K562 (cell line): ENCODE measurements around the gene TEX51. TPM values are rescaled to one million over a fixed set of nuclear protein-coding genes. Genes with fewer than 3 reads are reported as not detected.

Experiments
- ATAC-seq: fragments of 200-7000 bp; cut with Tn5 transposase; 3 replicates; pipeline ENCODE4 v1.9.1; 2020; ENCODE audit warnings: moderate library complexity
- BruUV-seq: library from RNA; stranded (reverse); fragments of 400-500 nt; replicated peaks from 2 replicates; lab custom pipeline; 2021; lab: Mats Ljungman, UMichigan
- CTCF ChIA-PET: fragments of 300-600 bp; formaldehyde crosslinking; extraction: SDS; loops from one replicate; lab custom pipeline; 2021; ENCODE audit warnings: low intra/inter-chr PET ratio; lab: Yijun Ruan, JAX
- POLR2A ChIA-PET: fragments of 300-600, 350-650 bp; sonication (Branson Sonifier 250); formaldehyde crosslinking; extraction: SDS; loops from one replicate; lab custom pipeline; 2021; ENCODE audit warnings: antibody characterized with exemption, inconsistent platforms; lab: Yijun Ruan, JAX
- DNase-seq, 4 experiments: peaks; one replicate each; pipeline versions ENCODE4 v3.0.0 to v3.0.0-alpha.2; 2011 to 2018; ENCODE audit warnings: low spot score in 3 of 4, mixed read lengths in 3 of 4; ENCODE audit errors: extremely low read depth in 1 of 4
- FAIRE-seq: peaks from 2 replicates; lab custom pipeline; 2011; peaks lifted over from hg19 to GRCh38; lab: Jason Lieb, UNC
- H2AFZ ChIP-seq: 2 replicates; pipeline ENCODE4 v1.6.0; 2011; ENCODE audit warnings: low read depth, low read length, control low read depth, inconsistent platforms
- H3K27ac ChIP-seq: fragments of 200-600 bp; 3 replicates; pipeline ENCODE4 v1.8.0; 2011; ENCODE audit warnings: low read depth, mild to moderate bottlenecking, control low read depth, inconsistent platforms, low read length, moderate library complexity, mixed read lengths; ENCODE audit errors: extremely low read depth
- H3K27me3 ChIP-seq, 2 experiments: fragments of 300-600 bp in 1 of 2; 2 replicates in 1 of 2; 3 replicates in 1 of 2; pipeline versions ENCODE4 v1.6.0 to v1.8.0; 2011; ENCODE audit warnings: inconsistent platforms in 2 of 2, low read length in 2 of 2, mild to moderate bottlenecking in 1 of 2, mixed read lengths in 1 of 2, moderate library complexity in 1 of 2; ENCODE audit not compliant: control insufficient read depth in 2 of 2, insufficient read depth in 2 of 2
- H3K36me3 ChIP-seq: fragments of 300-600 bp; 3 replicates; pipeline ENCODE4 v1.8.0; 2011; ENCODE audit warnings: mild to moderate bottlenecking, low read length, inconsistent platforms; ENCODE audit not compliant: control insufficient read depth, insufficient read depth
- H3K4me1 ChIP-seq, 2 experiments: fragments of 200-600 bp in 1 of 2; replicated peaks in 1 of 2; 2 replicates in 1 of 2; 3 replicates in 1 of 2; pipeline versions ENCODE4 v1.5.1 to v1.8.0; 2011; ENCODE audit warnings: inconsistent platforms in 2 of 2, low read length in 2 of 2, mild to moderate bottlenecking in 1 of 2, mixed read lengths in 1 of 2, moderate library complexity in 1 of 2; ENCODE audit not compliant: control insufficient read depth in 2 of 2, insufficient read depth in 2 of 2
- H3K4me2 ChIP-seq: 2 replicates; pipeline ENCODE4 v1.6.1; 2011; ENCODE audit warnings: low read length, control low read depth, inconsistent platforms, mixed read lengths; ENCODE audit not compliant: insufficient read depth
- H3K4me3 ChIP-seq: fragments of 200-600 bp; sonication (generic), shearing (Covaris generic); 2 replicates; pipeline ENCODE4 v1.5.1; 2016; ENCODE audit warnings: control low read depth, inconsistent platforms
- H3K79me2 ChIP-seq: fragments of 200-600 bp; 3 replicates; pipeline ENCODE4 v1.8.0; 2011; ENCODE audit warnings: low read length, inconsistent platforms; ENCODE audit not compliant: control insufficient read depth, insufficient read depth
- H3K9ac ChIP-seq, 2 experiments: 2 replicates each; pipeline versions ENCODE4 v1.6.0 to v1.6.1; 2011; ENCODE audit warnings: low read depth in 2 of 2, low read length in 2 of 2, control low read depth in 1 of 2, inconsistent platforms in 1 of 2, mild to moderate bottlenecking in 1 of 2, mixed read lengths in 1 of 2; ENCODE audit not compliant: insufficient read depth in 1 of 2
- H3K9me1 ChIP-seq: one replicate; pipeline ENCODE4 v1.6.0; 2011; ENCODE audit warnings: inconsistent platforms, mild to moderate bottlenecking, low read length, moderate library complexity; ENCODE audit not compliant: control insufficient read depth, insufficient read depth
- H3K9me3 ChIP-seq: replicated peaks from 2 replicates; pipeline ENCODE4 v1.5.1; 2011; ENCODE audit warnings: low read depth, low read length, inconsistent platforms; ENCODE audit not compliant: control insufficient read depth, insufficient read depth
- H4K20me1 ChIP-seq: replicated peaks from 2 replicates; pipeline ENCODE4 v1.6.1; 2011; ENCODE audit warnings: low read length, inconsistent platforms, mixed read lengths; ENCODE audit not compliant: control insufficient read depth, insufficient read depth
- ARID3A ChIP-seq: IDR thresholded peaks from 2 replicates; pipeline ENCODE4 v1.6.1; 2012; ENCODE audit warnings: low read depth, low read length, improper control_type of control experiment, borderline replicate concordance
- ARID3B ChIP-seq: fragments of 250-450 bp; sonication (Bioruptor Pico); IDR thresholded peaks from 2 replicates; pipeline ENCODE4 v1.4.0; 2020; ENCODE audit warnings: borderline replicate concordance
- CAMTA2 ChIP-seq: fragments of 250-450 bp; sonication (Bioruptor Pico); conservative IDR thresholded peaks from 2 replicates; pipeline ENCODE4 v1.5.1; 2022
- CEBPB ChIP-seq: fragments of 450-650 bp; IDR thresholded peaks from 2 replicates; pipeline ENCODE4 v1.6.1; 2016; ENCODE audit warnings: missing genetic modification characterization, missing compliant biosample characterization
- GABPA ChIP-seq: fragments of 200-800 bp; sonication (Bioruptor generic); conservative IDR thresholded peaks from 2 replicates; pipeline ENCODE4 v1.6.1; 2016; ENCODE audit warnings: low read depth, missing genetic modification characterization, missing compliant biosample characterization
- GATAD2A ChIP-seq: fragments of 450-650 bp; IDR thresholded peaks from 2 replicates; pipeline ENCODE4 v1.6.1; 2017
- KDM5B ChIP-seq: fragments of 200-600 bp; sonication (generic); IDR thresholded peaks from 2 replicates; pipeline ENCODE4 v1.6.1; 2012; ENCODE audit warnings: low read depth, mild to moderate bottlenecking, moderate library complexity, low read length, control low read depth, inconsistent platforms; ENCODE audit not compliant: insufficient replicate concordance
- POLR3G ChIP-seq: IDR thresholded peaks from 2 replicates; pipeline ENCODE4 v1.6.1; 2011; ENCODE audit not compliant: insufficient read length, insufficient replicate concordance; ENCODE audit errors: extremely low read depth
- SMARCA5 ChIP-seq: fragments of 450-650 bp; IDR thresholded peaks from 2 replicates; pipeline ENCODE4 v1.6.1; 2016
- SP2 ChIP-seq: IDR thresholded peaks from 2 replicates; pipeline ENCODE4 v1.6.1; 2011; ENCODE audit warnings: mild to moderate bottlenecking, low read depth, low read length, moderate library complexity; ENCODE audit not compliant: poor library complexity, severe bottlenecking; ENCODE audit errors: extremely low read depth
- ZNF436 ChIP-seq: fragments of 250-450, 450-650 bp; sonication (Bioruptor Pico); formaldehyde crosslinking; IDR thresholded peaks from 2 replicates; pipeline ENCODE4 v1.7.0; 2020; ENCODE audit warnings: mild to moderate bottlenecking
- WGBS: fragments of 100-300 bp; shearing (Covaris generic); methylation state at CpG from one replicate; pipeline ENCODE4 v1.1.6; 2016; ENCODE audit warnings: low coverage, mixed read lengths; ENCODE audit not compliant: insufficient coverage; ENCODE audit errors: missing lambda C conversion rate; 5-methylcytosine and 5-hydroxymethylcytosine counted together
- in situ Hi-C: fragments of 300-500 bp; cut with MboI; formaldehyde crosslinking; loops from 4 replicates; pipeline ENCODE4 v1.15.0; 2018; ENCODE audit warnings: inconsistent platforms, mixed read lengths
- intact Hi-C: fragments of 100-400 bp; cut with micrococcal nuclease; formaldehyde crosslinking; loops from 2 replicates; pipeline ENCODE4 v1.14.2; 2022
- polyA plus RNA-seq, 8 experiments: library from polyadenylated mRNA; depleted of rRNA in 4 of 8; stranded (reverse) in 5 of 8; unstranded in 3 of 8; fragments of >200 nt; fragmentation: Nextera tagmentation in 2 of 8; fragmentation: Illumina TruSeq in 1 of 8; extraction: Ambion mirVana in 2 of 8; extraction: Trizol in 1 of 8; gene quantifications; 2 replicates each; pipeline versions ENCODE4 v1.2.1 to v1.2.3, GENCODE V29; 2011 to 2014; ENCODE audit warnings: inconsistent platforms in 1 of 8, missing spikeins in 1 of 8
- total RNA-seq, 7 experiments: library from RNA; depleted of rRNA in 6 of 7; stranded (reverse); fragments of >200 nt in 6 of 7; fragmentation: Illumina TruSeq in 2 of 7; extraction: Trizol in 2 of 7; gene quantifications; 2 replicates each; pipeline versions ENCODE4 v1.2.1 to v1.2.3, GENCODE V29; 2011 to 2021; ENCODE audit warnings: low replicate concordance in 1 of 7
- TF ChIP-seq, protein P1 (sequence below): fragments of 250-450 bp; sonication (Bioruptor Pico); IDR thresholded peaks from 2 replicates; pipeline ENCODE4 v1.4.0; 2020; ENCODE audit warnings: mild to moderate bottlenecking
- TF ChIP-seq, protein P2 (sequence below), 2 experiments: IDR thresholded peaks; 2 replicates each; pipeline ENCODE4 v1.6.1; 2011; ENCODE audit warnings: borderline replicate concordance in 1 of 2, control low read depth in 1 of 2, low read depth in 1 of 2, low read length in 1 of 2, mild to moderate bottlenecking in 1 of 2, mixed read lengths in 1 of 2, moderate library complexity in 1 of 2; ENCODE audit not compliant: insufficient read depth in 1 of 2, insufficient read length in 1 of 2, poor library complexity in 1 of 2, severe bottlenecking in 1 of 2; ENCODE audit errors: extremely low read depth in 1 of 2

The TEX51 gene
- total and polyA plus RNA-seq, 9 of the 15 experiments (the other 6 are each of a cell fraction or from before 2014, with no cell fraction given) = not detected

DNA sequence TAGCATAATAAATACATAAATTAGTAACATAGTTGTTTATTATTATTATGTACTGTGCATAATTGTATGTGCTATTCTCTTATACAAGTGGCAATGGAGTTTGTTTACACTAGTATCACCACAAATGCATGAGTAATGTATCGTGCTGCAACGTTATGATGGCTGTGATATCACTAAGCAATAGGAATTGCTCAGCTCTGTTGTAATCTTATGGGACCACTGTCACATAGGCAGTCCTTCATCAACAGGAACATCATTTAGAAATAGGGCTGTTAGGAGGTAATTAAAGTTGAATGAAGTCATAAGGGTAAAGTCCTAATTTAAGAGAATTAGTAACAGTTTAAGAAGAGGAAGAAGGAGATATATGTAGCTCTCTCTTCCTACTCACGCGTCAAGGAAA is 33.8 kb downstream of the TEX51 start:
- no TSS peak for BruUV-seq
- POLR2A ChIA-PET = no interaction called here
- TF ChIP-seq CAMTA2 (CRISPR knock-in tag) (no peak), GABPA (tag) (no peak), ARID3B (CRISPR knock-in tag) (no peak), POLR3G (no peak), ARID3A (no peak), ZNF436 (CRISPR knock-in tag) (no peak), SP2 (no peak), GATAD2A (no peak), SMARCA5 (no peak), CEBPB (tag) (no peak), KDM5B (no peak)
- TF ChIP-seq, protein P1, sequence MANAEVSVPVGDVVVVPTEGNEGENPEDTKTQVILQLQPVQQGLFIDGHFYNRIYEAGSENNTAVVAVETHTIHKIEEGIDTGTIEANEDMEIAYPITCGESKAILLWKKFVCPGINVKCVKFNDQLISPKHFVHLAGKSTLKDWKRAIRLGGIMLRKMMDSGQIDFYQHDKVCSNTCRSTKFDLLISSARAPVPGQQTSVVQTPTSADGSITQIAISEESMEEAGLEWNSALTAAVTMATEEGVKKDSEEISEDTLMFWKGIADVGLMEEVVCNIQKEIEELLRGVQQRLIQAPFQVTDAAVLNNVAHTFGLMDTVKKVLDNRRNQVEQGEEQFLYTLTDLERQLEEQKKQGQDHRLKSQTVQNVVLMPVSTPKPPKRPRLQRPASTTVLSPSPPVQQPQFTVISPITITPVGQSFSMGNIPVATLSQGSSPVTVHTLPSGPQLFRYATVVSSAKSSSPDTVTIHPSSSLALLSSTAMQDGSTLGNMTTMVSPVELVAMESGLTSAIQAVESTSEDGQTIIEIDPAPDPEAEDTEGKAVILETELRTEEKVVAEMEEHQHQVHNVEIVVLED (CRISPR knock-in tag) = no peak
- TF ChIP-seq, protein P2, sequence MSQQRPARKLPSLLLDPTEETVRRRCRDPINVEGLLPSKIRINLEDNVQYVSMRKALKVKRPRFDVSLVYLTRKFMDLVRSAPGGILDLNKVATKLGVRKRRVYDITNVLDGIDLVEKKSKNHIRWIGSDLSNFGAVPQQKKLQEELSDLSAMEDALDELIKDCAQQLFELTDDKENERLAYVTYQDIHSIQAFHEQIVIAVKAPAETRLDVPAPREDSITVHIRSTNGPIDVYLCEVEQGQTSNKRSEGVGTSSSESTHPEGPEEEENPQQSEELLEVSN (IDR thresholded peaks at IDR 0.05; ENCODE audit: borderline replicate concordance in 1 of 2, extremely low read depth in 1 of 2, insufficient read depth in 1 of 2, insufficient read length in 1 of 2, low read depth in 1 of 2, low read length in 1 of 2, poor library complexity in 1 of 2, severe bottlenecking in 1 of 2) = no peak
- TF ChIP-seq, all 486 proteins: peak for 0
- in situ Hi-C loops = no loop called here
- Histone ChIP-seq H3K9me1 (no peaks in the 10 kb centered on the region), H3K4me3 (no peak overlapping the region), H2AFZ (no peak overlapping the region), H3K4me1 (no peaks in the 10 kb centered on the region), H3K79me2 (no peaks in the 10 kb centered on the region), H3K36me3 (no peaks in the 10 kb centered on the region), H3K9me3 (no peaks in the 10 kb centered on the region), H3K27ac (no peak overlapping the region), H3K9ac (no peak overlapping the region), H3K27me3 (peaks cover 2 to 14% of the 10 kb centered on the region in 2 experiments; a peak in 2 of 5 replicates), H3K4me2 (no peak overlapping the region), H4K20me1 (no peaks in the 10 kb centered on the region)
- WGBS = 4% methylated on average over 4 of the region's 4 CpGs
- ATAC-seq = no peak
- FAIRE-seq = no peak
- CTCF ChIA-PET = no interaction called here
- intact Hi-C loops = no loop called here
- DNase-seq = no peak
